Measurements from ENCODE around the gene SPTBN5.

SPTBN5 gene

DNA sequence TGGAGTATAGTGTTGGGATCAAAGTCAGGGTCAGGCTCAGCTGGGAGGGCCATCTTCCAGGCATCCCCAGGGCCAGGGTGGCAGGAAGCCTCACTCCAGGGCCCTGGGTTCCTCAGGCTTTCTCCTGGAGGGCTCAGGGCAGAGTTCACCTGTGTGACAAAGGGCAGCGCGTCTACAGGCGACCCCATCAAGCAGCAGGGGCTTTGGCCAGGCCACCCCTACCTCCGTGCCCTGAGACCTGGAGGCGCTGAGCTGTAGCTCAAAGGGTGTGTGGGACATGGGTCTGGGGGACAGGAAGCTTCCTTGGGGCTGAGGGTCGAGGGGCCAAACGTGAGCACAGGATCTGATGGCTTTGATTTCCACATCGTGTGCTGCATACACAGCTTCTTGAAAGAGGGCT, 12.8 kb downstream of the SPTBN5 start:
- TF ChIP-seq FOXP2 (optimal IDR thresholded peaks at IDR 0.05; ENCODE audit: borderline replicate concordance, extremely low read depth, extremely low read length, insufficient read depth) (no peak), TAF1 (IDR thresholded peaks at IDR 0.05; ENCODE audit: borderline replicate concordance, insufficient read depth, low read length) (no peak), POLR2AphosphoS5 (IDR thresholded peaks at IDR 0.05; ENCODE audit: low read depth, low read length) (no peak), SIN3A (IDR thresholded peaks at IDR 0.05; ENCODE audit: borderline replicate concordance, insufficient read depth, low read length) (no peak)
- TF ChIP-seq, protein P1, sequence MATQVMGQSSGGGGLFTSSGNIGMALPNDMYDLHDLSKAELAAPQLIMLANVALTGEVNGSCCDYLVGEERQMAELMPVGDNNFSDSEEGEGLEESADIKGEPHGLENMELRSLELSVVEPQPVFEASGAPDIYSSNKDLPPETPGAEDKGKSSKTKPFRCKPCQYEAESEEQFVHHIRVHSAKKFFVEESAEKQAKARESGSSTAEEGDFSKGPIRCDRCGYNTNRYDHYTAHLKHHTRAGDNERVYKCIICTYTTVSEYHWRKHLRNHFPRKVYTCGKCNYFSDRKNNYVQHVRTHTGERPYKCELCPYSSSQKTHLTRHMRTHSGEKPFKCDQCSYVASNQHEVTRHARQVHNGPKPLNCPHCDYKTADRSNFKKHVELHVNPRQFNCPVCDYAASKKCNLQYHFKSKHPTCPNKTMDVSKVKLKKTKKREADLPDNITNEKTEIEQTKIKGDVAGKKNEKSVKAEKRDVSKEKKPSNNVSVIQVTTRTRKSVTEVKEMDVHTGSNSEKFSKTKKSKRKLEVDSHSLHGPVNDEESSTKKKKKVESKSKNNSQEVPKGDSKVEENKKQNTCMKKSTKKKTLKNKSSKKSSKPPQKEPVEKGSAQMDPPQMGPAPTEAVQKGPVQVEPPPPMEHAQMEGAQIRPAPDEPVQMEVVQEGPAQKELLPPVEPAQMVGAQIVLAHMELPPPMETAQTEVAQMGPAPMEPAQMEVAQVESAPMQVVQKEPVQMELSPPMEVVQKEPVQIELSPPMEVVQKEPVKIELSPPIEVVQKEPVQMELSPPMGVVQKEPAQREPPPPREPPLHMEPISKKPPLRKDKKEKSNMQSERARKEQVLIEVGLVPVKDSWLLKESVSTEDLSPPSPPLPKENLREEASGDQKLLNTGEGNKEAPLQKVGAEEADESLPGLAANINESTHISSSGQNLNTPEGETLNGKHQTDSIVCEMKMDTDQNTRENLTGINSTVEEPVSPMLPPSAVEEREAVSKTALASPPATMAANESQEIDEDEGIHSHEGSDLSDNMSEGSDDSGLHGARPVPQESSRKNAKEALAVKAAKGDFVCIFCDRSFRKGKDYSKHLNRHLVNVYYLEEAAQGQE (IDR thresholded peaks at IDR 0.05; ENCODE audit: insufficient read depth in 1 of 2, low read depth in 2 of 2, low read length in 2 of 2) = no peak

DNA sequence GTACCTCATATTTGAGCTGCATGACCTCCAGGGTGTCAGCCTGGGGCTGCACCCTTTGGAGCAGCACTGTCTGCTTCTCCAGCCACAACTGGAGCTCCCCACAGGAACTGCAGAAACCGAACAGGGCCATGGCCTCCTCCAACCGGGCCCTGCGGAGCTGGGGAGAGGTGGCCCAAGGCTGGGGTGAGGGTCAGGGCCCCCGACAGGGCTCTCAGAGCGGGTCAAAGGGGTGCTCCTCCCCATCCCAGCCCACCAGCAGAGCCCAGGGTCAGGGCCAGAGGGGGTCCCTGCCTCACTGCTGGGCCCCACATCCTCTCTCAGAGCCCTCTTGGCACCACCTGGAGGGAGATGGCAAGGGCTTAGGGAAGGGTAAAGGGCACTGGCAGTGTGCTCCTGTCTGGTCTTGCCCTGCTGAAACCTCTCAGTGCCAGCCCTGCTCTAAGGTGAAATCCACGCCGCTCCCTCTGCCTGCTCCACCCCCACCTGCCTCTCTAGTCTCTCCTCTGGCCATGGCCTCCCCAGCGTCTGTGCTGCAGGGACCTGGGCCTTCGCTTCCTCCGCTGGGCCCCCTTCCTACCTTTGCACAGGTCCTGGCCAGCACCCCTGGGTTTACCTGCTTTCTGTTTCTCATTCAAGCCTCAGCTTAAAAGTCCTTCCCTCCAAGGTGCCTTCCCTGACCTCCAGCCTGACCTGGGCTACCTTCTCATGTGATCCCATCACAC, 13.5 kb downstream of the SPTBN5 start:
- TF ChIP-seq, protein P1 (IDR thresholded peaks at IDR 0.05; ENCODE audit: insufficient read depth in 1 of 2, low read depth in 2 of 2, low read length in 2 of 2) = no peak
- no peak for TF ChIP-seq POLR2AphosphoS5 (IDR thresholded peaks at IDR 0.05; ENCODE audit: low read depth, low read length)
- no peak for TF ChIP-seq FOXP2 (optimal IDR thresholded peaks at IDR 0.05; ENCODE audit: borderline replicate concordance, extremely low read depth, extremely low read length, insufficient read depth)
- TF ChIP-seq TAF1 (IDR thresholded peaks at IDR 0.05; ENCODE audit: borderline replicate concordance, insufficient read depth, low read length) = no peak

GRCh38 chr15:41879321-41879845, 14.5 kb downstream of the SPTBN5 start:
- TF ChIP-seq TAF1 (IDR thresholded peaks at IDR 0.05; ENCODE audit: borderline replicate concordance, insufficient read depth, low read length) = no peak

GRCh38 chr15:41878355-41878699, 15.5 kb downstream of the SPTBN5 start:
- no peak for TF ChIP-seq FOXP2 (optimal IDR thresholded peaks at IDR 0.05; ENCODE audit: borderline replicate concordance, extremely low read depth, extremely low read length, insufficient read depth)
- no peak for TF ChIP-seq SIN3A (IDR thresholded peaks at IDR 0.05; ENCODE audit: borderline replicate concordance, insufficient read depth, low read length)
- no peak for TF ChIP-seq POLR2AphosphoS5 (IDR thresholded peaks at IDR 0.05; ENCODE audit: low read depth, low read length)
- TF ChIP-seq TAF1 (IDR thresholded peaks at IDR 0.05; ENCODE audit: borderline replicate concordance, insufficient read depth, low read length) = no peak
- TF ChIP-seq, protein P1 (IDR thresholded peaks at IDR 0.05; ENCODE audit: insufficient read depth in 1 of 2, low read depth in 2 of 2, low read length in 2 of 2) = no peak

- TF ChIP-seq FOXP2 (optimal IDR thresholded peaks at IDR 0.05; ENCODE audit: borderline replicate concordance, extremely low read depth, extremely low read length, insufficient read depth) (no peak), POLR2AphosphoS5 (IDR thresholded peaks at IDR 0.05; ENCODE audit: low read depth, low read length) (no peak), SIN3A (IDR thresholded peaks at IDR 0.05; ENCODE audit: borderline replicate concordance, insufficient read depth, low read length) (no peak), TAF1 (IDR thresholded peaks at IDR 0.05; ENCODE audit: borderline replicate concordance, insufficient read depth, low read length) (no peak)
- TF ChIP-seq, protein P1 (IDR thresholded peaks at IDR 0.05; ENCODE audit: insufficient read depth in 1 of 2, low read depth in 2 of 2, low read length in 2 of 2) = no peak
Measured at GRCh38 chr15:41877631-41878354, 16.1 kb downstream of the SPTBN5 start.
